Kidney (tissue), 14 donors: ENCODE data around the gene MPEG1. TPM values are rescaled to one million over a fixed set of nuclear protein-coding genes. Genes with fewer than 3 reads are reported as not detected.

ENCODE experiments used
- DNase-seq, 5 donors: peaks; one replicate each; pipeline ENCODE4 v3.0.0-alpha.2; 2013 to 2020
- FAIRE-seq: peaks from 2 replicates; lab custom pipeline; 2012; peaks lifted over from hg19 to GRCh38; lab: Jason Lieb, UNC
- H3K27ac ChIP-seq, 2 donors: one replicate each; pipeline ENCODE4 v1.7.0; 2013; ENCODE audit warnings: low read depth in 2 of 2, low read length in 2 of 2, inconsistent platforms in 1 of 2
- H3K27me3 ChIP-seq: one replicate; pipeline ENCODE4 v1.7.1; 2013; ENCODE audit warnings: low read length, inconsistent platforms; ENCODE audit not compliant: control insufficient read depth, insufficient read depth
- H3K36me3 ChIP-seq, 3 donors: one replicate each; pipeline versions ENCODE4 v1.7.0 to v1.7.1; 2013; ENCODE audit warnings: low read length in 3 of 3, control low read depth in 1 of 3, inconsistent platforms in 1 of 3; ENCODE audit not compliant: insufficient read depth in 3 of 3, control insufficient read depth in 2 of 3
- H3K4me1 ChIP-seq, 3 donors: one replicate each; pipeline versions ENCODE4 v1.7.0 to v1.7.1; 2013; ENCODE audit warnings: low read length in 3 of 3, inconsistent platforms in 1 of 3, low read depth in 1 of 3; ENCODE audit not compliant: control insufficient read depth in 2 of 3, insufficient read depth in 2 of 3
- H3K4me3 ChIP-seq, 3 donors: one replicate each; pipeline versions ENCODE4 v1.7.0 to v1.8.1; 2013; ENCODE audit warnings: low read length in 3 of 3, control low read depth in 1 of 3, inconsistent platforms in 1 of 3
- H3K9ac ChIP-seq, 3 donors: one replicate each; pipeline versions ENCODE4 v1.7.0 to v1.7.1; 2013; ENCODE audit warnings: low read length in 3 of 3, control low read depth in 1 of 3, inconsistent platforms in 1 of 3
- H3K9me3 ChIP-seq, 3 donors: one replicate each; pipeline versions ENCODE4 v1.7.0 to v1.7.1; 2013; ENCODE audit warnings: low read length in 3 of 3, control low read depth in 1 of 3, inconsistent platforms in 1 of 3; ENCODE audit not compliant: control insufficient read depth in 2 of 3, insufficient read depth in 1 of 3
- intact Hi-C: fragments of 100-400 bp; cut with DNase I; formaldehyde crosslinking; loops from one replicate; pipeline ENCODE4 v1.11.1; 2022
- polyA plus RNA-seq: library from polyadenylated mRNA; stranded (reverse); fragments of 350-450 nt; fragmentation: Illumina TruSeq; extraction: RNeasy Lipid Tissue Mini Kit (QIAGEN cat#74804); gene quantifications from one replicate; pipeline ENCODE4 v1.2.3, GENCODE V29; 2014; ENCODE audit warnings: low read depth, low replicate concordance; ENCODE audit not compliant: insufficient read depth
- total RNA-seq: library from RNA; stranded (reverse); fragmentation: NEBNext Ultra II Directional; extraction: Animal tissue kit (Norgen Biotek cat#: 25700); gene quantifications from one replicate; pipeline ENCODE4 v1.2.1, GENCODE V29; 2021
- TF ChIP-seq, protein P1 (sequence below): IDR thresholded peaks from 3 replicates; pipeline ENCODE4 v1.5.1; 2012; ENCODE audit warnings: mild to moderate bottlenecking, moderate library complexity, borderline replicate concordance; ENCODE audit not compliant: insufficient read depth; ENCODE audit errors: extremely low read depth
- donor health status: control.
- donor health status: control.
- donor health status: control.
- donor health status: control.
- donor health status: control.
- donor health status: DM: yes; HTN: yes; CAD: no.
- donor health status: Normal renal cell carcinoma (clear cell type).

MPEG1 gene
- total and polyA plus RNA-seq, 2 donors from 2014 or later, result 2.6 to 33.1 TPM

DNA sequence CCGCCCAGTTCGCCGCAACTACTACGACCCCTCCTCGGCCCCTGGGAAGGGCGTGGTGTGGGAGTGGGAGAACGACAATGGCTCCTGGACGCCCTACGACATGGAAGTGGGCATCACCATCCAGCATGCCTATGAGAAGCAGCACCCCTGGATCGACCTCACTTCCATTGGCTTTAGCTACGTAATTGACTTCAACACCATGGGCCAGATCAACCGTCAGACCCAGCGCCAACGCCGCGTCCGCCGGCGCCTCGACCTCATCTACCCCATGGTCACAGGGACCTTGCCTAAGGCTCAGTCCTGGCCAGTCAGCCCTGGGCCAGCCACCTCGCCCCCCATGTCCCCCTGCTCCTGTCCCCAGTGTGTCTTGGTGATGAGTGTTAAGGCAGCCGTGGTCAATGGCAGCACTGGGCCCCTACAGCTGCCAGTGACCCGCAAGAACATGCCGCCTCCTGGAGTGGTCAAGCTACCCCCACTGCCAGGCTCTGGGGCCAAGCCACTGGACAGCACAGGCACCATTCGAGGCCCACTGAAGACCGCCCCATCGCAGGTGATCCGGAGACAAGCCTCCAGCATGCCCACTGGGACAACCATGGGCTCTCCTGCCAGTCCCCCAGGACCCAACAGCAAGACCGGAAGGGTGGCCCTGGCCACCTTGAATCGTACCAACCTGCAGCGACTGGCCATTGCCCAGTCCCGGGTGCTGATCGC lies 30.8 kb downstream of the MPEG1 start:
- FAIRE-seq, result no peak

DNA sequence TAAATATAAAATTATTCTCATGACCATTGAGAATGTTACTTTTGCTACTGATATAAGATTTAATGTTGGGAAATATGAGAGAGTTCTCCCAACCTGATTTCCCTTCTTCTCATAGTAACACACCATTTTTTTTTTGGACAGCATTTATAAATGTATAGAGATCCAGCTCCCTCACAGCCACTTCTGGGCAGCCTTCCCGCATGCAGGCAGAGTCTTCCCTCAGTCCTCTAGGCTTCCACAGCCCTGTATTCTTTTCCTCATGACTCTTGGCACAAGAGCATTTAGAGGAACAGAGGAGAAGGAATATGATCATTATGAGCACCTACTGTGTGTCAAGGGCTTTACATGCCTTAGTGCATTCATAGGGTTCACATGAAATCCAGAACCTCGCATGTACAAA lies 31.8 kb downstream of the MPEG1 start:
- Histone ChIP-seq H3K9ac (no peak overlapping the region), H3K27ac (no peak overlapping the region), H3K36me3 (peaks cover 0 to 11% (median 9%) of the 10 kb centered on the region in 3 donors), H3K9me3 (no peaks in the 10 kb centered on the region), H3K4me1 (peaks cover 4 to 14% (median 8%) of the 10 kb centered on the region in 3 donors), H3K27me3 (no peaks in the 10 kb centered on the region), H3K4me3 (no peak overlapping the region)
- FAIRE-seq (no peak), DNase-seq (no peak)
- intact Hi-C loops, result no loop called here
- TF ChIP-seq, protein P1, sequence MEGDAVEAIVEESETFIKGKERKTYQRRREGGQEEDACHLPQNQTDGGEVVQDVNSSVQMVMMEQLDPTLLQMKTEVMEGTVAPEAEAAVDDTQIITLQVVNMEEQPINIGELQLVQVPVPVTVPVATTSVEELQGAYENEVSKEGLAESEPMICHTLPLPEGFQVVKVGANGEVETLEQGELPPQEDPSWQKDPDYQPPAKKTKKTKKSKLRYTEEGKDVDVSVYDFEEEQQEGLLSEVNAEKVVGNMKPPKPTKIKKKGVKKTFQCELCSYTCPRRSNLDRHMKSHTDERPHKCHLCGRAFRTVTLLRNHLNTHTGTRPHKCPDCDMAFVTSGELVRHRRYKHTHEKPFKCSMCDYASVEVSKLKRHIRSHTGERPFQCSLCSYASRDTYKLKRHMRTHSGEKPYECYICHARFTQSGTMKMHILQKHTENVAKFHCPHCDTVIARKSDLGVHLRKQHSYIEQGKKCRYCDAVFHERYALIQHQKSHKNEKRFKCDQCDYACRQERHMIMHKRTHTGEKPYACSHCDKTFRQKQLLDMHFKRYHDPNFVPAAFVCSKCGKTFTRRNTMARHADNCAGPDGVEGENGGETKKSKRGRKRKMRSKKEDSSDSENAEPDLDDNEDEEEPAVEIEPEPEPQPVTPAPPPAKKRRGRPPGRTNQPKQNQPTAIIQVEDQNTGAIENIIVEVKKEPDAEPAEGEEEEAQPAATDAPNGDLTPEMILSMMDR, result no peak

More for the DNA sequence above, 30.8 kb downstream of the MPEG1 start:
- H3K9me3 ChIP-seq, result no peaks in the 10 kb centered on the region
- no peak for DNase-seq
- H3K4me3 ChIP-seq, result no peak overlapping the region
- TF ChIP-seq, protein P1, result no peak
- peaks cover 0 to 11% (median 9%) of the 10 kb centered on the region in 3 donors for H3K36me3 ChIP-seq
- H3K9ac ChIP-seq, result no peak overlapping the region
- H3K27me3 ChIP-seq, result no peaks in the 10 kb centered on the region
- intact Hi-C loops, result no loop called here
- H3K4me1 ChIP-seq, result peaks cover 6 to 13% (median 12%) of the 10 kb centered on the region in 3 donors
- no peak overlapping the region for H3K27ac ChIP-seq

DNA sequence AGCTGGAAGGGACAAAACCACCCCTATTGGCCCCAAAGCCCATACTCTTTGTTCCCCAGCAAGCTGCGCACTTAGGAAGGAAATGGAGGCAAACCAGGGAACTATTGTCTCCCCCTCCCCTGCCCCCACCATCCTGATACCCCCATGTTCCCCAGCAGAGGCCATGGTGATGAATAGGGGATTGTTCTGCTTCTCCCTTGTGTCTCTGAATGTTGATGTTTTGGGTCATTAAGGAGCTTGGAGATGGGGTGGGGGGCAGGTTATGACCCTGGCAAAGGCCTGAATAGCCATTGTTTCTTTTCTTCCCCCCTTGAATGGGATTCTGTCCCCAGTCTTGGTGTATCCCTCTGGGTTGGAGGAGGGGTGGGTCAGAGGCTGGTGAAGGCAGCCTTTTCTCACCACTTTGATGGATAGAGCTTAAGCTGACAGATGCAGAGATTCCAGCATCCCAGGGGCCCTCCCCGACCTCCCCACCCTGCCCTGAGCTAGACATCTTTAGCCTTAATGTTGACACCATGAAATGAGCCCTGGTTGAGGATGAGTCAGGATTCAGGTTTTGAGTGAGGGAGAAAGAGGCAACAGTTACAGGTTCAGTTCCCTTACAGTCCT lies 32.5 kb downstream of the MPEG1 start:
- DNase-seq (no peak), FAIRE-seq (no peak)
- H3K27ac ChIP-seq, result no peak overlapping the region
- H3K27me3 ChIP-seq, result no peaks in the 10 kb centered on the region
- no peaks in the 10 kb centered on the region for H3K9me3 ChIP-seq
- H3K4me3 ChIP-seq, result no peak overlapping the region
- peaks cover 0 to 11% (median 9%) of the 10 kb centered on the region in 3 donors for H3K36me3 ChIP-seq
- no peak overlapping the region for H3K9ac ChIP-seq
- peaks cover 8 to 13% (median 9%) of the 10 kb centered on the region in 3 donors for H3K4me1 ChIP-seq
- TF ChIP-seq, protein P1, result no peak
- intact Hi-C loops, result no loop called here
